ENCODE measurements around the gene MBOAT2. TPM values are rescaled to one million over a fixed set of nuclear protein-coding genes. Genes with fewer than 3 reads are reported as not detected.

The MBOAT2 gene
- polyA plus RNA-seq, 1 donor from 2014 or later = 205 TPM

DNA sequence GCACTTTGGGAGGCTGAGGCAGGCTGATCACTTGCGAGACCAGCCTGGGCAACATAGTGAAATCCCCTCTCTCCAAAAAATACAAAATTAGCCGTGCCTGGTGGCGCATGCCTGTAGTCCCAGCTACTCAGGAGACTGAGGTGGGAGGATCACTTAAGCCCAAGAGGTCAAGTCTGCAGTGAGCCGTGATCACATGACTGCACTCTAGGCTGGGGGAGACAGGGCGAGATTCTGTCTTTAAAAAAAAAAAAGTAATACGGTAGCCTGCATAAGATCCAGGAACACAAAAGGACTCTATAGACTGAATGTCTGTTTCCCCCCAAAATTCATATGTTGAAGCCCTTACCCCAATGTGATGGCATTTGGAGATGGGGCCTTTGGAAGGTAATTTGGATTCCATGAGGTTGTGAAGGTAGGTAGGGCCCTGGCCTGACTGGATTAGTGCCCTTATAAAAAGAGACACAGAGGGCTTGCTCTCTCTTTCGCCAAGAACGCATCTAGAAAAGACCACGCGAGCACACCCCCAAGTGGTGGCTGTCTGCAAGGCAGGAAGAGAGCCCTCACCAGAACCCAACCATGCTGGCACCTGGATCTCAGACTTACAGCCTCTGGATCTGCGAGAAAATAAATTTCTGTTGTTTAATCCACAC lies 17.0 kb downstream of the MBOAT2 start:
- Histone ChIP-seq H3K36me3 (ENCODE audit: insufficient read depth, low read length) (no peaks in the 10 kb centered on the region), H3K4me2 (ENCODE audit: low read length) (no peak overlapping the region), H3K27ac (ENCODE audit: low read length) (no peak overlapping the region), H3K9me3 (ENCODE audit: low read length) (no peaks in the 10 kb centered on the region), H3F3A (ENCODE audit: insufficient read depth, low read length, poor library complexity, severe bottlenecking) (no peaks in the 10 kb centered on the region), H2AFZ (ENCODE audit: low read depth, low read length) (no peak overlapping the region), H3K27me3 (ENCODE audit: insufficient read depth, low read depth, low read length) (no peaks in the 10 kb centered on the region), H3K9ac (ENCODE audit: low read length) (no peak overlapping the region), H3K9me2 (ENCODE audit: insufficient read depth, low read length) (no peaks in the 10 kb centered on the region), H4K20me1 (ENCODE audit: insufficient read depth) (no peaks in the 10 kb centered on the region), H3K4me3 (ENCODE audit: low read length) (no peak overlapping the region), H3K79me2 (replicated peaks; ENCODE audit: insufficient read depth, low read length) (peaks cover 57% of the 10 kb centered on the region)
- TF ChIP-seq MXI1 (conservative IDR thresholded peaks at IDR 0.05; ENCODE audit: poor library complexity, severe bottlenecking) = no peak

DNA sequence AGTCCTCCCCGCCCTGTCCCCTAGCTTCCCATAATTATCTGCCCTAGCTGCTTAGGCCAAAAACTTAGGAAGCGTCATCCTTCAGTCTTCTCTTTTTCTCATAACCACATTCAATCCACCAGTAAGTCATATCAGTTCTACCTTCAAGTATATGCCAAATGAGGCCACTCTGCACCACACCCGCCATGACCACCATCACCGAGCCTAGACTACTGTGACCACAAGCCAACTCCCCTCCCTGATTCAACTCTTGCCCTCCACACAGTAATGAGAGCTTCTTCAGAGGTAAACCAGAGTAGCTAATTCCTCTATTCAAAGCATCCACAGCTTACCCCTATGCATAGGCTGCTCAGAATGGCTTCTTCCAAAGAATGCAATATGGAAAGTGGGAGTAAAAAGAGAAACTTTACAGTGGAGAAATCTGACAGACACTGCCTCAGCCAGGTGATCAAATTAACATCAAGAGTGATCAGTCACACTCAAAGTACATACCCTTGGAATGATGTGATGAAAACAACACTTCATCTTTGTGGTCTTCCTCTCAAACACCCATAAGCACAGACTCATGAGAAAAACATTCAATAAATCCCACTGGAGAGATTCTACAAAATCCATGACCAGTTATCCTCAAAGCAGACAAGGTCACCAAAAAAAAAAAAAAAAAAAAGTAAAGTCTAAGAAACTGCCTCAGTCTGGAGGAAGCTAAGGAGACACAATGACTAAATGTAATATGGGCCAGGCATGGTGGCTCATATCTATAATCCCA lies 17.7 kb downstream of the MBOAT2 start:
- no peaks in the 10 kb centered on the region for H4K20me1 ChIP-seq (ENCODE audit: insufficient read depth)
- no peak for TF ChIP-seq RAD21 (conservative IDR thresholded peaks at IDR 0.05)
- no peak for TF ChIP-seq MXI1 (conservative IDR thresholded peaks at IDR 0.05; ENCODE audit: poor library complexity, severe bottlenecking)
- TF ChIP-seq EP300 (conservative IDR thresholded peaks at IDR 0.05; ENCODE audit: poor library complexity, severe bottlenecking) = no peak
- no peak for TF ChIP-seq POLR2AphosphoS5 (IDR thresholded peaks at IDR 0.05)
- no peak for TF ChIP-seq EZH2 (IDR thresholded peaks at IDR 0.05; ENCODE audit: borderline replicate concordance, insufficient read depth, low read length, poor library complexity, severe bottlenecking)
- TF ChIP-seq SMC3 (conservative IDR thresholded peaks at IDR 0.05; ENCODE audit: poor library complexity) = no peak
- TF ChIP-seq, protein P1, sequence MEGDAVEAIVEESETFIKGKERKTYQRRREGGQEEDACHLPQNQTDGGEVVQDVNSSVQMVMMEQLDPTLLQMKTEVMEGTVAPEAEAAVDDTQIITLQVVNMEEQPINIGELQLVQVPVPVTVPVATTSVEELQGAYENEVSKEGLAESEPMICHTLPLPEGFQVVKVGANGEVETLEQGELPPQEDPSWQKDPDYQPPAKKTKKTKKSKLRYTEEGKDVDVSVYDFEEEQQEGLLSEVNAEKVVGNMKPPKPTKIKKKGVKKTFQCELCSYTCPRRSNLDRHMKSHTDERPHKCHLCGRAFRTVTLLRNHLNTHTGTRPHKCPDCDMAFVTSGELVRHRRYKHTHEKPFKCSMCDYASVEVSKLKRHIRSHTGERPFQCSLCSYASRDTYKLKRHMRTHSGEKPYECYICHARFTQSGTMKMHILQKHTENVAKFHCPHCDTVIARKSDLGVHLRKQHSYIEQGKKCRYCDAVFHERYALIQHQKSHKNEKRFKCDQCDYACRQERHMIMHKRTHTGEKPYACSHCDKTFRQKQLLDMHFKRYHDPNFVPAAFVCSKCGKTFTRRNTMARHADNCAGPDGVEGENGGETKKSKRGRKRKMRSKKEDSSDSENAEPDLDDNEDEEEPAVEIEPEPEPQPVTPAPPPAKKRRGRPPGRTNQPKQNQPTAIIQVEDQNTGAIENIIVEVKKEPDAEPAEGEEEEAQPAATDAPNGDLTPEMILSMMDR (IDR thresholded peaks at IDR 0.05; ENCODE audit: poor library complexity, severe bottlenecking) = no peak
- TF ChIP-seq TAF1 (IDR thresholded peaks at IDR 0.05; ENCODE audit: low read depth) = no peak
- TF ChIP-seq, protein P2, sequence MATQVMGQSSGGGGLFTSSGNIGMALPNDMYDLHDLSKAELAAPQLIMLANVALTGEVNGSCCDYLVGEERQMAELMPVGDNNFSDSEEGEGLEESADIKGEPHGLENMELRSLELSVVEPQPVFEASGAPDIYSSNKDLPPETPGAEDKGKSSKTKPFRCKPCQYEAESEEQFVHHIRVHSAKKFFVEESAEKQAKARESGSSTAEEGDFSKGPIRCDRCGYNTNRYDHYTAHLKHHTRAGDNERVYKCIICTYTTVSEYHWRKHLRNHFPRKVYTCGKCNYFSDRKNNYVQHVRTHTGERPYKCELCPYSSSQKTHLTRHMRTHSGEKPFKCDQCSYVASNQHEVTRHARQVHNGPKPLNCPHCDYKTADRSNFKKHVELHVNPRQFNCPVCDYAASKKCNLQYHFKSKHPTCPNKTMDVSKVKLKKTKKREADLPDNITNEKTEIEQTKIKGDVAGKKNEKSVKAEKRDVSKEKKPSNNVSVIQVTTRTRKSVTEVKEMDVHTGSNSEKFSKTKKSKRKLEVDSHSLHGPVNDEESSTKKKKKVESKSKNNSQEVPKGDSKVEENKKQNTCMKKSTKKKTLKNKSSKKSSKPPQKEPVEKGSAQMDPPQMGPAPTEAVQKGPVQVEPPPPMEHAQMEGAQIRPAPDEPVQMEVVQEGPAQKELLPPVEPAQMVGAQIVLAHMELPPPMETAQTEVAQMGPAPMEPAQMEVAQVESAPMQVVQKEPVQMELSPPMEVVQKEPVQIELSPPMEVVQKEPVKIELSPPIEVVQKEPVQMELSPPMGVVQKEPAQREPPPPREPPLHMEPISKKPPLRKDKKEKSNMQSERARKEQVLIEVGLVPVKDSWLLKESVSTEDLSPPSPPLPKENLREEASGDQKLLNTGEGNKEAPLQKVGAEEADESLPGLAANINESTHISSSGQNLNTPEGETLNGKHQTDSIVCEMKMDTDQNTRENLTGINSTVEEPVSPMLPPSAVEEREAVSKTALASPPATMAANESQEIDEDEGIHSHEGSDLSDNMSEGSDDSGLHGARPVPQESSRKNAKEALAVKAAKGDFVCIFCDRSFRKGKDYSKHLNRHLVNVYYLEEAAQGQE (IDR thresholded peaks at IDR 0.05; ENCODE audit: borderline replicate concordance) = no peak
- no peaks in the 10 kb centered on the region for H3K9me2 ChIP-seq (ENCODE audit: insufficient read depth, low read length)
- H3K9me3 ChIP-seq (ENCODE audit: low read length) = no peaks in the 10 kb centered on the region
- no peak overlapping the region for H3K27ac ChIP-seq (ENCODE audit: low read length)
- H3K4me2 ChIP-seq (ENCODE audit: low read length) = no peak overlapping the region
- H3F3A ChIP-seq (ENCODE audit: insufficient read depth, low read length, poor library complexity, severe bottlenecking) = no peaks in the 10 kb centered on the region
- no peak overlapping the region for H3K4me3 ChIP-seq (ENCODE audit: low read length)
- H3K27me3 ChIP-seq (ENCODE audit: insufficient read depth, low read depth, low read length) = no peaks in the 10 kb centered on the region
- H3K36me3 ChIP-seq (ENCODE audit: insufficient read depth, low read length) = no peaks in the 10 kb centered on the region
- H3K9ac ChIP-seq (ENCODE audit: low read length) = no peak overlapping the region
- no peak overlapping the region for H2AFZ ChIP-seq (ENCODE audit: low read depth, low read length)
- peaks cover 53% of the 10 kb centered on the region for H3K79me2 ChIP-seq (replicated peaks; ENCODE audit: insufficient read depth, low read length)
